Muscle of arm (tissue), 12 donors: ENCODE data around the gene BRD9. TPM values are rescaled to one million over a fixed set of nuclear protein-coding genes. Genes with fewer than 3 reads are reported as not detected.
"Not testable (repeated sequence)": the region's sequence is repeated elsewhere in the genome, so short reads cannot be mapped to it uniquely, and the experiment has no call there.

ENCODE experiments used
- DNase-seq: peaks from one replicate; pipeline ENCODE4 v3.0.0-alpha.2; 2013
- polyA plus RNA-seq, 12 donors: library from polyadenylated mRNA; unstranded; fragments of 120-200 nt; gene quantifications; one replicate each; pipeline ENCODE4 v1.2.1, GENCODE V29; 2013; ENCODE audit not compliant: insufficient read length in 12 of 12

BRD9 gene
- polyA plus RNA-seq, 12 donors: 23.3 to 35.4 (median 27.5) TPM; not detected in 1

- DNase-seq: no peak
Measured at GRCh38 chr5:881551-881935, 11.1 kb downstream of the BRD9 start.

- no peak for DNase-seq
Measured at GRCh38 chr5:880816-881550, 11.6 kb downstream of the BRD9 start.

- DNase-seq: not testable (repeated sequence)
Measured at GRCh38 chr5:878677-879076, 13.9 kb downstream of the BRD9 start.

- DNase-seq: no peak
Measured at GRCh38 chr5:878125-878524, 14.5 kb downstream of the BRD9 start.

GRCh38 chr5:876398-877365 lies 15.9 kb downstream of the BRD9 start:
- no peak for DNase-seq

- DNase-seq: no peak
Measured at GRCh38 chr5:875931-876330, 16.7 kb downstream of the BRD9 start.

GRCh38 chr5:873328-873727 lies 19.3 kb downstream of the BRD9 start:
- no peak for DNase-seq

GRCh38 chr5:872301-872700 lies 20.3 kb downstream of the BRD9 start:
- DNase-seq: no peak

GRCh38 chr5:871596-872298 lies 20.9 kb downstream of the BRD9 start:
- no peak for DNase-seq

- DNase-seq: no peak
Measured at GRCh38 chr5:870956-871355, 21.6 kb downstream of the BRD9 start.

- no peak for DNase-seq
Measured at GRCh38 chr5:868428-869135, 24.0 kb downstream of the BRD9 start.

GRCh38 chr5:867300-867870 lies 25.2 kb downstream of the BRD9 start:
- no peak for DNase-seq

GRCh38 chr5:865771-866170 lies 26.8 kb downstream of the BRD9 start:
- DNase-seq: no peak

GRCh38 chr5:865168-865521 lies 27.5 kb downstream of the BRD9 start:
- DNase-seq: no peak

- peak; percentile 24 for DNase-seq
Measured at GRCh38 chr5:864492-865167, 28.0 kb downstream of the BRD9 start.

- no peak for DNase-seq
Measured at GRCh38 chr5:863244-863805, 29.3 kb downstream of the BRD9 start.

GRCh38 chr5:862367-863243 lies 30.0 kb downstream of the BRD9 start:
- no peak for DNase-seq

GRCh38 chr5:861442-862366 lies 30.9 kb downstream of the BRD9 start:
- DNase-seq: no peak
